ENCODE measurements around the gene EOGT.

The EOGT gene

GRCh38 chr3:69013253-69014021, at the start of gene EOGT:
EOGT (minus strand) TSS chr3:69013684; CDS start chr3:69009846, 3,838 bp downstream.
- DNase-seq, result peak; percentile 58 to 65

DNA sequence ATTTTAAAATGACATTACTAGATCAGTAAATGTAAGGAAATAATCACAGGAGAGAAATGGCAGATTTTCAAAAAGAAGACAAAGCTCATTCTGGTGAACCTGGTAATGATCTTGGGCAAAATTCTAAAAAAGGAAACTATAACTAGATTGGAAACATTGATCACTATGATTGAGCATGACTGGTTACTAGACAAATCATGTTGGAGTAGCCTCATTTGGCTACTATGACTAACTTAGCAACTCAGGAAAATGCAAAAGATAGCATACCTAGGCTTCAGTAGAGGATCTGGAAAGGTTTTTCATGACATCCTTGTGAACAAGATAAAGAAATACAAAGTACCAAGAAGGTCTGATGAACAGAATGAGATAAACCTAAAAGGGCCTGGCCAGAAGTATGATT, 46.2 kb upstream of the EOGT start:
- DNase-seq, result no peak

GRCh38 chr3:69058947-69059224, 45.4 kb upstream of the EOGT start:
- DNase-seq, result no peak

DNA sequence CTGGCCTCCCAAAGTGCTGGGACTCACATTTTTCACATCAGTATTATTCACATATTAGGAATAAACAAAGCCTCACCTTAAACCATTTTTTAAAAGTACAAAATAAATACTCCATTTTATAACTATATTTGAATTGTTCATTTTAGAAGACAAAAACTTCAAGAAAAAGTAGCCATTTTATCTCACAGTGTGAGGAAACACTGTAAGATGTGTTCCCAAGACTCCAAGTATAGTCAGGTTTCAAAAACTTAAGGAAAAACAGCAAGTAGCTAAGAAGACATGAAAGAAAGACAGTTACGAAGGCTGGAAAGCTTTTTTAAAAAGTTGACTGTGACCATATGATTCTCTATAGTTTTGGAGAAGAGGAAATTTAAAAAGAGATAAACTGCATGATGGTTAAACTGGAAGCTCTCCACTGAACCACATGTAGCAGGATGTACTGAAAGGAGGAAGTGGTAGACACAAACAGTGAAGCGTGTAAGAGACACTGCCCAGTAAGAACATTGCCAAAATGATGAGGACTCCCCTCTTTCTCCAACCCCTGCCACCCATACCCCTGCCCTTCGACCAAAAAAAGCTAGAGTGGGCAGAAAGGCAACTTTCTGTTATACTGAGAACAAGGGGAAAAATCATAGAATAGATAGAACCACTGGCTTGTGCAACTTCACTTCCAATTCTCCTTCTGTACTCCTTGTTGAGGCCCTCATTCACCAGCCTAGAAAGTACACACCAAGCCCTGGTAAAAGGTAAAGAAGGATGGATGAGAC, 44.9 kb upstream of the EOGT start:
- peak in 1 of 2 donors; percentile 71 for DNase-seq

DNA sequence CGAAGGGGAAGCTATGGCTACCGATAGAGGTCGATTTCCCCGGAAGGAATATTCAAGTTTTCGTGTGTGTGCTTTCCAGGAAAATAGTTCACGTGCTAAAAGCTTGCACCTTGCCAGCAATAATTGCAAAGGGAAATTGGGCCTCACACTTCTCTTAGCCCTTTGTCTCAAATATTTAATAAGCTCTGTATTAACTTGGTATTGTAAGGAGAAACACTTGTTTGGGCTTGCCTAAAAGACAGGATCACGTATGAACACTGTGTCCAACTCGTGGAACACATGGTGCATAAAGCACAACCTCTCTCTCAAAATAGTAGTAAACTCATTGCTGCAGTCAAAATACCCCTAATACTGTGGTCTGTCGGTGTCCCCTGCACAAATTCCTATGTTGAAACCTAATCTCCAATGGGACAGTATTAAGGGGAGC, 39.0 kb upstream of the EOGT start:
- no peak for DNase-seq

DNA sequence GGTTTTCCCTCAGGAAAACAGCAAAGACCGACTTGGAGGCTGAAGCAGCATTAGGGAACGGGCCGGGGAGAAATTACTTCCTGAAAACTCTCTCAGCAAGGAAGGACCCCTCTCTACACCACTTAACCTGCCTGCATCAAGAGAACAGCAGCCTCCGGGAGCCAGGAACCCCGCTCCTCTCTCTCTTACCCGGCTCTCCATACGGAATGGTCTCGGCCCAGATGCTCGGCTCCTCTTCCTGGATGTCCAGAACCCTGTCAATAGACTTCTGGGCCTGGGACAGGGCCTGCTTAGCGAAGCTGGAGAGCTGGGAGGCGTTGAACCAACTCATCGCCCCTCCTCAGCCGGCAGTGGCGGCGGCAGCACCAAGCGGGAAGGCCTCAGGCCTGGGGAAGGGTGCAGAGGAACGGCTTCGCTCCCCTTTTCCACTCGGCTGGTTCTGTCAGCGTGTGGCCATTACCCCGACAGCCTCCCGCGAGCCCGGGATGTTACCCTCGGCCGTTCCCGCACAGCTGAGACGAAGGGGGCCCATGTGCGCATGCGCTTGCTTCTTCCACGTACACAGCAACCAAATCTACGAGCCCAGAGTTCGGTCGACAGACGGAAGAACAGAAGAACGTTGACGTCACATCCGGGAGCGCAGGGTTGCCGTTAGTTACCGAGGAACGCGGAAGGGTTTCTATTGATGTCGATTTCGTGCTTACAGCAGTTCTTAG, 38.4 kb upstream of the EOGT start, which contains the start of gene TMF1:
Gene TMF1, minus strand, starts transcription at position 578 of the 716 bp plus-strand sequence. Its CDS starts 247 bp downstream, at position 331.
- no peak for DNase-seq

GRCh38 chr3:69048990-69049389, 35.5 kb upstream of the EOGT start:
- DNase-seq, result no peak

- DNase-seq, result no peak
Observed at GRCh38 chr3:69044608-69045007, 31.1 kb upstream of the EOGT start.

GRCh38 chr3:69033470-69033869, 20.0 kb upstream of the EOGT start:
- no peak for DNase-seq

DNA sequence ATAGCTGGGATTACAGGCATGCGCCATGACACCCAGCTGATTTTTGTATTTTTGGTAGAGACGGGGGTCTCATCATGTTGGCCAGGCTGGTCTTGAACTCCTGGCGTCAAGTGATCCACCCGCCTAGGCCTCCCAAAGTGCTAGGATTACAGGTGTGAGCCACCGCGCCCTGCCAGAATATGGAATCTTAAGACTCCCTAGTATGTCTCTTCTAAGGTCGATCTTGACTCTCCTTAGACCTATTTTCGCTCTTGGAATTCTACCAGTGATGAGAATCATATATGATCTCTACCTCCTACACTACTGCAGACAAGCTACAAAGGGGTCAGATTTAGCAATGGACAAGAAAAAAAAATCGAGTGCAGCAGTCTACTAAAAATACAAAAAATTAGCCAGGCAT, 19.3 kb upstream of the EOGT start:
- no peak for DNase-seq

- no peak for DNase-seq
Observed at GRCh38 chr3:69032142-69032541, 18.7 kb upstream of the EOGT start.

- DNase-seq, result no peak
Observed at GRCh38 chr3:69031635-69032034, 18.2 kb upstream of the EOGT start.

DNA sequence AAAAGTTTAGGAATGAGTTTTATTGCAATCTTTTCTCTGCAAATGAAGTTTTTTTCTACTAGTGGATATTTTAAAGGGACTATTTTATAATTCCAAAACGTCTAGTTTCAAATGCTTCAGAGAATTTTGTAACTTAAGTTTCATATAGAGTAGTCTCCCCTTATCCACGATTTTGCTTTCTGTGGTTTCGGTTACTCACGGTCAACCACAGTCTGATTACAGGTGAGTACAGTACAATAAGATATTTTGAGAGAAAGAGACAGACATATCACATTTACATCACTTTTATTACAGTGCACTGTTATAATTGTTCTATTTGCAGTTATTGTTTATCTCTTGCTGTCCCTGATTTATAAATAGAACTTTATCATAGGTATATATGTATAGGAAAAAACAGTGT, 7.4 kb upstream of the EOGT start:
- no peak for DNase-seq

- DNase-seq, result peak in 1 of 2 donors; percentile 8
Observed at GRCh38 chr3:69020424-69020823, 6.9 kb upstream of the EOGT start.

GRCh38 chr3:69016901-69017300, 3.4 kb upstream of the EOGT start:
- DNase-seq, result no peak

- no peak for DNase-seq
Observed at GRCh38 chr3:69016102-69016501, 2.6 kb upstream of the EOGT start.

DNA sequence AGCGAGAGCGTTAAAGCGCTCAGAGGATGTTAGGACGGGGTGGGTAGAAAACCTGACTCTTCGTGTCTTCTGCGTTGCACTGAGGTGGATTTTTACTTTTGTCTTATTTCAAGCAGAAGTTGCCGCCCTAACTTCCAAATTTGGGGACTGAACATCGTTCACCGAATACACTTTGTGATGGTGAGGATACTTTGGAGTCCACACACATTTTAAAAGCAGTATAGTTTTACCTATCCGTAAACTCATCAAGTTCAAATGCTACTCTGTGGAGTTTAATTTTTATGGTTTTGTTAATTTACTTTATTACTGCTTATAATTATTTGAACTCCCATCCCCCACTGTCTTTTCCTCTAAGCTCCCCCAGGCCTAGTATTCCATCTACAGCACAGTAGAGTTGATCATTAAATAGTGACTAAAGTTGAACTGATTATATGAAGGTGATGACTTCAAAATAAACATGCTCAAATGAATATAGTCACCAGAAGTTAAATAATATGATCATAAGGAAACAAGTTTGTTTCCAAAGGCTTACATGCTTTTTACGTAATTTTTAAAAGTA, 617 bp upstream of the EOGT start:
- no peak for DNase-seq

DNA sequence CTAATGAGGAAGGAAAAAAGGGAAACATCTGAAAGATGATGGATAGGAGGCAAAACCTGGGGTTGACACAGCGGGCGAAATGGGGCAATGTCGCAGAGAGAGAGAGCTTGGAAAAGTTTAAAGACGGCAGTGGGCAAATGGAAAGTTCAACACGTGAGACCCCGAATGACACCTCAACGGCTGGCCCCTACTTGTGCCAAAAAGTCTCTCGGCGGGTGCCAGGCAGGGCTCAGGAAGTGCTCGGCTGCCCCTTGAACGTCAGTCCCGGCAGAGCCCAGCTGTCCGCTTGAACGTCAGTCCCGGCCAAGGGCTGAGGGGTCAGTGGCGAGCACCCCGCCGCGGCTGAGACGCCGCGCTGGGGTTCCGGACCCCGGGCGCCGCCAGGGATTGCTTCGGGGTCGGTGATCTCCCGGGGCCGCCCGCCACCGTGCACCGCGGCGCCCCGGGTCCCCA, 658 bp downstream of the EOGT start:
- DNase-seq, result peak; percentile 28 to 43

- no peak for DNase-seq
Observed at GRCh38 chr3:69012100-69012799, 1.2 kb downstream of the EOGT start.

DNA sequence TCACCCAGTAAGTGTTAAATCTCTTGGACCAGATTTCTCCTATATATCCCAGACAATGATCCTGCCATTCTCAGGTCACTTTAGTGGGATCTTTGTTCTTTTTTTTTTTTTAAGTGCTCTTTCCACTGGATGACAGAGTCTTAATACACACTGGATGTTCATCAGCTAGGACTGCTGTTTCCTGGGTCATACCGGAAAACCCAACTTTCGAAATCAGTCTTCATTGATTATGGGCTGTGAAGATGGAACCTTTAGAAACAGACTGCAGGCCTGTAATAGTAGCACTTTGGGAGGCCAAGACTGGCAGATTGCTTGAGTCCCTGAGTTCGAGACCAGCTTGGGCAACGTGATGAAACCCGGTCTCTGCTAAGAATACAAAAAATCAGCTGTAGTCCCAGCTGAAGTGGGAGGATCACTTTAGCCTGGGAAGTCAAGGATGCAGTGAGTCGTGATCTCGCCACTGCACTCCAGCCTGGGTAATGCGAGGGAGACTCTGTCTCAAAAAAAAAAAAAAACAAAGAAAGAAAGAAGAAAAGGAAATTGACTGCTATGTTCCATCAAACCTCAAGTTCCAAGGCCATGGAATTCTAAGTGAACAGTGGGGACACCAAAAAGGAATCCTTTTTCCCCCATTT, 2.3 kb downstream of the EOGT start:
- no peak for DNase-seq

GRCh38 chr3:69009559-69010410, 3.7 kb downstream of the EOGT start:
- DNase-seq, result no peak

Data from bone marrow (tissue), 2 donors.